Activated gamma-delta T cell treated with anti-CD3 and anti-CD28 coated beads, Interleukin-2, amount 50 U/mL, for 16 hours (primary cell): ENCODE measurements around the gene TMPRSS15.

Source experiments
- DNase-seq: peaks from one replicate; pipeline ENCODE4 v3.0.0-alpha.2; 2020; ENCODE audit warnings: low read depth

Gene TMPRSS15

DNA sequence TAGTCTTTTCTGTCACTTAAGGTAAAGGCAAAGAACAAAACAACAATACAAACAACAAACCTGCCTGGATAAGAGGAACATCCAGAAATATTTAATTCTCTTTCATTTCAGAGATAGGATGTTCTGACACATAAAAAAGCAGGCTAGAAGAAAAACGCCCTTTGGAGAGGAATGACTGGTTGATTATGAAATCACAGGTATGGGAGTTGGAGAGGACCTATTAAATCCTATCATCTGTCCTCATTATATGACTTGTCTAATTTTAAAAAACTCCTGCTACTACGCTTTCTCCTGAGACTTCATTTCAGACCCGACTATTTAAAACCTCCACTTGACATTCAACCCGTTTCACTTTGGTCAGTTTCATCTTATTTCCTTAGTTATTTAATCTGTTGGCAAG lies 54.1 kb downstream of the TMPRSS15 start:
- no peak for DNase-seq

- no peak for DNase-seq
These were observed 63.1 kb downstream of the TMPRSS15 start for GRCh38 chr21:18340387-18340942.

DNA sequence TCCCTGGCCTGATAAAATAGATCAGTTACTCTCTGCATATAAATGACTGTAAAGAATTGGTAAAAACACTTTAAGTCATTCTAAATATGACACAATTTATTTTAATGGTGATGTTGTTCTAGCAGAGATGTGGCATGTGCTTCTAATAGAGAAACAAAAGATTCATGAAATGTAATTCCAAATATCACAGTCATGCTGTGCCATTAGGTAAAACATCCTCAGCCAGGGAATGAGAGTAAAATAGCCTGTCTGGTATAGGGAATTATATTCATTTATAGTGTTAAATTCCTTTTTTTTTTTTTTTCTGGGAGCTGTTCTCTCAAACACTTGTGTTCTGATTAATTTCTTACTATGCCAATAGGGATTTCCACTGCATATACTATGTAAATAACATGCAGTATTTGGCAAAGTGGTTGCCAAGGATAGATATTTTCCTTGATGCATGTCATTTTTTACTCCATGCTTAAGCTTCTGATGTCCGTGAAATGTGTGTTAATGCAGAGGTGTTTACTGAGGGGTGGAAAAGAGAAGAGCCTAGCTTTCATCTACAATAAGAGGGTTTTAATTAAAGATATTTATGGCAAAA lies 67.8 kb downstream of the TMPRSS15 start:
- DNase-seq = no peak

DNA sequence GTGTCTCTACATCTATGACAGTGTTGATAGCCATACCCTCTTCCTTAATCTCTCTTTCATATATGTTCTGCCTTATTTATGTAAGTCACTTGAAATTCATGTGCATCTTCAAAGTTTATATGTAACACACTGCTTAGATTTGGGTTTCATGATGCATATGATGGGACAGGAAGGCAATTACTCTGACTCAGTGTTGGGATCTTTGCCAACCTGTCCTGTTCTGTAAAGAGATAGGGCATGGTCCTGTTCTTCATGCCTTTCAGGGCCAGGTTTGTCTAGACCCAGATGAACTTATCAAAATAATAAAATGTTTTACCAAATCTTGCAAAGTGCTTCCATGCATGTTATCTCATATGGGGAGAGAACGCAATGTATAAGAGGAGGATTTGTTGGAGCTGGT lies 69.5 kb downstream of the TMPRSS15 start:
- no peak for DNase-seq

DNA sequence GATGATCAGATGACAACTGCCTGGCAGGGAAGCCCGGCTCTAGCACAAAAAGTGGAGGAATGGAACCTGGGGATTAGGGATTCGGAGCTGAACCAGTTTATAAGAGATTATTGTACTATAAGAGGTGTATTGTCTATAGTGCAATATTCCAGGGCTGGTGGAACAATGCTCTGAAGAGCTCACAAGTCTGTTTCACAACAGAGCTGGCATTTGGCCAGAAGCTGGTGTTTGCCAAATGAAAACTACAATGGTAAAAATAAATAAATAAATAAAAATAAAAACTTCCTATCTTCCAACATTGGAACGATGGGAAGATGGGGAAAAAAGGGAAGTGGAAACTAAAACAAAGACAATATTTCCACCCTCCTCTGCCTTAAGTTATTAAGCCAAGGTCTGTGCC lies 85.4 kb downstream of the TMPRSS15 start:
- DNase-seq = no peak

DNA sequence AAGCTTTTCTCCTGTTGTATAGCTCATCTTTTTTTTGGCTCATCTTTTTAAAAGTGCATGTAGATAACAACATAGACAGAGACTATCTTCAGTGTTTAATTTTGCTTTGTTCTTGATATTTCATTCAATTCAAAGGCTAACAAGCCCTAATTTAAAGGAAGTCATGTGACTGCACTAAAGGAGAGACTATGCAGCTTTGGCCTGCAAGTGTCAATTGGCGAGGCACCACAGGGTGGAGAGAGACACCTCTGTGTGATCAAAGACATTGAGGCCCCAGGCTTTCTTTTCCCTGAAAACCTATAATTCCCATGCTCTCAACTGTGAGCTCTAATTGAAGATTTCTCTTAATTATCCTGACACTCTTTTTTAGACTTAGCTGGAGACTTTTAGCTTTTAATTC lies 105.4 kb downstream of the TMPRSS15 start:
- DNase-seq = no peak

DNA sequence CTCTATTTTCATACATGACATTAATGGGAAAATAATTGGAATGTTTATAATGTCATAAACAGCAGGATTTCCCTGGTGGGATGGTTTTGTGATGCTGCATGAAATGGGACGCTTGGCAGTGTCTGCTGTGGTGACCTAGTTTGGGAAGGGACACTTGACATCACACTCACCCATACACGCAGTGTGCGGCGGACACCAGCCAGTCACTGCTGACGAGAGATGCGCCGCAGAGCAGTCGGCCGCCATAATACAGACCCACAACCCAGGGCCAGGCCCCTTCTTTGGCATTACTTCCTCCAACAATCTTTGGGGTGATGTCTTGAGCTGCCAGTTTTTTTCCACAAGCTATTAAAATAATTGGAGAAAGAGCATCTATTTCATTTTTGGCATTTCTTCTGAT lies 109.5 kb downstream of the TMPRSS15 start:
- DNase-seq = no peak

GRCh38 chr21:18289876-18290275 lies 113.7 kb downstream of the TMPRSS15 start:
- DNase-seq = no peak

DNA sequence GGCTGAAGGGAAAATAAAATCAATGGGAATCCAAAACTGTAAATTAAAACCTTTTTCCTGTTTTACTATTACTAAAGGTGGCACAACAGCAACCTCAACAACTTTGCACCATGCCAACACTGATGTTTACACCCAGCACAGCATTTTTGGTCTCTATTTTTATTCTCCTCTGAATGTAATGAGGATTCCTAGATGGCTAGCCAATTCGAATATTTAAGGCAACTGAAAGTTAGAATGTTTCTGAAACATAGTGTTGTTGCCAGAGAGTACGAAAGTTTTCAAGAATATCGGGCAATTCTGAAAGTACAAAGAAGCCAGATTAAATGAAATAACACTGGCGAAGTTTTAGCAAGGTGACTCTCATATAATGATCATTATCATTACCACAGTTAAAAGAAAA lies 118.2 kb downstream of the TMPRSS15 start:
- DNase-seq = no peak

DNA sequence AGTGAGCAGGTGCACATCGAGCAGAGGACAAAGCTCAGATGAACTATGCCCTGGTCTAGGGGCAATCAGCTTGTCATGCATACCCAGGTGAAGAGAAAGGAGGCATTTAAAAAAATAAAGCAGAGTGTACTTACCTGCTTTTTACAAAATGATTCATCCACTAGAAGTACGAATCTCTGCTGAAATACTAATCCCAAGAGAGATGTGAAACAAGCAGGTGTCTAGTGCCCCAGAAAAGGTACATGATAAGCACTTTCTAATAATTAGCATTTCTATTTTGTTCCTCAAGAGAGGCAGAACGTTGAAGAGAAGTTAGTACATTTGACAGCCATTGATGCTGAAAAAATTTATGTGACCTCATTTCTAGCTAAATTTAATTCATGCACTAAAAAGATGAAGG lies 127.8 kb downstream of the TMPRSS15 start:
- no peak for DNase-seq

DNA sequence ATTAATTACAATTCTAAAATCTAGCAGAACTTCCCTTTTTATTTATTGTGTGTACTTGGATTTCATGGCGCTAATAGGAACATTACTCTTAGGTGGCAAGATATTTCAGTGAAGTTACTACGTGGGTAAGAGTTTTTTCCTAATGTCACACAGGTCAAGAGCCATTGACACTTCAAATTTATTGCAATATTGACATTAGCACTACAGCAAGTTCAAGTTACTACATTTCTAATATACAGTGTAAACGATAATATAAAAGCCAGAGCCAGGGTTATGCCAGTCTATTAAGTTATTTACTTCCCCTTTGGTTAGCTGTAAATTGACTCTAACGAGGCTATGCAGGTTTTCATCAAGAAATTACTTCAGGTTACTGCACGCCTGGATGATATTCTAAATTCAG lies 129.2 kb downstream of the TMPRSS15 start:
- DNase-seq = no peak

GRCh38 chr21:18273400-18273799 lies 130.2 kb downstream of the TMPRSS15 start:
- DNase-seq = no peak

DNA sequence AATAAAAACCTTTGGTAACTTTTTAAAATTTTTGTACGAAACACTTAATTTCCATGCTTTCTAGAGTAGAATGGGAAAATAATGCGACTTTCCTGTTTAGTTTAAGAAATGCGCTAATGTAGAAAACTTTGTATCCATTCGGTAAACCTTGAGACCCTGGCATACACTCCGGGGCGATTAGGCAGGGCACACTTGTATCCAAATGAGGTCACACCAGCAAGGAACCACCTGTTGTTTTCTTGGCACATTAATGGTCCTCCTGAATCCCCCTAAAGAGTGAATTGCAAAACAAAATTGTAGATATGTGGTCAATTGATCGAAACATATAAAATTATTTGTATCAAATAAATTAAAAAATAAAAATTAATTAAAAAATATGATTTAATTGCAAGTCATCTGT lies 133.7 kb downstream of the TMPRSS15 start:
- no peak for DNase-seq

GRCh38 chr21:18268906-18269305 lies 134.7 kb downstream of the TMPRSS15 start:
- DNase-seq = no peak

DNA sequence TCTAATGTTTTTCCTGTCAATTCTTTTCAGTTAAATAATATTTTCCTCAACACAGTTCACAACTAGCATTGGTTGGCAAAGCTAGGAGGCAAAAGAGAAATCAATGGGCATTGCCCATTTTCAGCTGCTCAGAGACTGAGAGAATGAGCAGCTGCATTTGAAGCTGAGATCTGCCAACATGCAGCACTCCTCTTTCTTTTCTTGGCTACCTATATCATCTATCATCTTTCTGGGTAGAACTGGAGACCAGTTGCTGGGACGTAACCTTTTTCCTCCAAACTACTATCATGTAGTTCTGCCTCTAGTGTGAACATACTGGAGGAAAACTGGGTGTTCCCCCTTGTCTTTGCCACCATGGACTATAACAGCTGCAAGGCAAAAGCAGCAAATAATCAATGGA lies 136.1 kb downstream of the TMPRSS15 start:
- no peak for DNase-seq

DNA sequence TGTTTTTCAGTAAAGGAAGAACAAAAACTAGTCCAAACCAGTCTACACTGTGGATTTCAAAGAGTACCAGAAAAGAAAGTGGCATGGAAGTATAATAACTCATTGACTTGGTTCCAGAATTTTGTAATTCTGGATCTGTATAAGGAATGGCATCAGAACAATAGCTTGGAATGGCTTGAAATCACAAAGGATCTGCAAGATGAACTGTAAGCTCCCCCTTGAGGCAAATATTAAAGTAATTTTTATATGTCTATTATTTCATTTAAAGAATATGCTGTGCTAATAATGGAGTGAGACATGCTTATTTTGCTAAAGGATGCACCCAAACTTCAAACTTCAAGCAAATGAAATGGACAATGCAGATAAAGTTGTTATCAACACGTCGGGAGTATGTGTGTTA lies 137.6 kb downstream of the TMPRSS15 start:
- DNase-seq = no peak

DNA sequence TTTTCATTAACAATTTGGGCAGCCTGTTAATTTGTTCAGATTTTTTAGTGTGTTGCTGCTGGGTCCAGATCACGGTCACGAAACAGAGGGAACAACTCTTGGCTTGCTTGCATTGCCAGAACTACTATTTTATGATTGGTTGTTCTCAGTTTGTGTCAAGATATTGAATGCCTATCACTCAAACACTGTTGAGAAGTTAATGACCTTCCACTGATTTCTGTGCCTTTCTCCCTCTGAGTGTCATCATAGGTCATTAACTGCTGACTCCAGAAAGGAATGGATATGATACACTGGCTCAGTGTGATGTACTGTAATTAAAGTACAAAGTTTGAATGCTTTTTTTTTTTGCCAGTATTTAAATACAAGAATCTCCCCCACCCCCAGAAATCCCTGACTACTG lies 149.8 kb downstream of the TMPRSS15 start:
- no peak for DNase-seq

- no peak for DNase-seq
These were observed 150.4 kb downstream of the TMPRSS15 start for GRCh38 chr21:18253221-18253620.

DNA sequence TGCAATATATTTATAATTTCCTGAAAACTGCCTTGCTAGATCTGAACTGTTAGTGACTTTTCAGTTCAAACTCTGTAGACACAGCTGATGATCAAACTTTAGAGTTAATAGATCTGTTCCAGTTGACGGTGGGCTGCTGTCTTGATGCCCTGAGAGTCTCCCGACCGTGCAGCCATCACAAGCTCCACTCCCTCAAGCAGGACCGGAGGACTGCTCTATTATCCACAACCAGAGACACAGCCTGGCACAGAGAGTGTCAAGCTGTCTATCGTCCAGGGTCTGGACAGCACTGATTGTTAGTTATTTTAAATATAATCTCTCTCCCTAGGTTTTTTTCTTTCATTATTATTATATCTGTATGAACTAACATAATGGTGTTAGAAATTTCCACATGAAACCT lies 150.9 kb downstream of the TMPRSS15 start:
- DNase-seq = no peak

GRCh38 chr21:18252256-18252655 lies 151.3 kb downstream of the TMPRSS15 start:
- DNase-seq = no peak

DNA sequence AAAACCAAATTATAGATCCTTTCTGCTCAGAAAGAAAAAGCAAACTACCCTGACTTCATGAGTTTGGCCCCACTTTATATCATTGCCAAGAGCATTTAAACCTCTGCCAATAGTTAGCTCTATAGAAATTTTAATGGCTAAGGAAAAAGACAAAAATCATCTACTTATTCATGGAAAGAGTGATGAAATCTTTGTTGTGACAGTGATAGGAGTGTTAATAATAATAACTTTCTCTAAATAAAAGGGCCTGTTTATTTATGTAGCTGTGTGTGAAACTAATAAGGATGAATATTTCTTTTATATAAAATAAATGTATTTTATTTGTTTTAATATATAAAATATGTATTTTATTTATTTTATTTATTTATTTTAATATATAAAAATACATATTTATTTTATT lies 152.5 kb downstream of the TMPRSS15 start:
- DNase-seq = no peak

DNA sequence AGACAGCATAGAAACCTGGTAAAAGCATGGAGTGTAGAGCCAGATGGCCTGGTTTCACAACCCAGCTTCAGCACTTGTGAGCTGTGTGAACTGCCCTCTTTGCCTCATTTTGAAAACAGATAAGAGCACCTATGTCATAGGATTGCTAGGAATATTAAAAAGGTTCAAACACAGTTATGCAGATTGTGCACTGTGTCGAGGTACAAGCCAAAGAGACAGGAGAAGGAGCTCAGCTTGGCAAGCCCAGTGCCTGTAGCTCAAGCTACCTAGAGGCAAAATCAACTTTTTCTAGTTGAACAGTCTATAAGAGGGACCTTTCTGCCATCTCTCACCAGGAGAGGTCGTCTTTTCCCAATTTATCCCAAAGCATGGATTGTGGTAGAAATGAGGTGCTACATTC lies 153.9 kb downstream of the TMPRSS15 start:
- no peak for DNase-seq

- DNase-seq = no peak
These were observed 155.4 kb downstream of the TMPRSS15 start for GRCh38 chr21:18248171-18248570.

DNA sequence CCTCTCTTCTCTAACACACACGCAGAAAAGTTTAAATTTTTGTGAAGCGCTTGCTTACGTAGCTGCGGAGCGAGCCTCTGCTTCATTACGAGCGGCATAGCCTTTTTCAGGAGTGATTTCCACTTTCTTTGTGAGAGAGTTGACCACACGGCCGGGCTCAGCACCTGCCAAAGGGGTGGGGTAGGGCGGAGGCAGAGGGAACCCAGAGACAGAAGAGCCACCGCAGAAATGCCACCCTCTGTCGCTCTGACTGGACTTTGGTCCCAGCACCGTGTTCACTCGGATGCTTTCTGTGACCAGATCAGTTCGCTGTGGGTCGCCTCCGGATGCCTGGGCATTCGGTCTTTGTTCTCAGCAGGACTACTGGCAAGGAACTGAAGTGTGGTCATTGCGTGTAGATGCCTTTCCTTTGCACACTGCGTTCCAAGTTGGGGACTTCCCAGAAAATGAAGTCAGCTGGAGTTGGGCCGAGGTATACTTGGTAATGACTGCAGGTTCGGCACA lies 158.1 kb downstream of the TMPRSS15 start:
- DNase-seq = no peak
